HG03045 (cell line): ENCODE data around the gene CLDN22.
"Not testable (repeated sequence)": the region's sequence is repeated elsewhere in the genome, so short reads cannot be mapped to it uniquely, and the experiment has no call there.

ENCODE experiments used
- ATAC-seq: cut with Tn5 transposase; IDR thresholded peaks from one replicate; pipeline ENCODE4 v1.9.1; 2021; ENCODE audit warnings: mild to moderate bottlenecking, moderate library complexity; ENCODE audit not compliant: unreplicated experiment

The CLDN22 gene

GRCh38 chr4:183347566-183347965, 27.5 kb upstream of the CLDN22 start:
- ATAC-seq, result no peak

DNA sequence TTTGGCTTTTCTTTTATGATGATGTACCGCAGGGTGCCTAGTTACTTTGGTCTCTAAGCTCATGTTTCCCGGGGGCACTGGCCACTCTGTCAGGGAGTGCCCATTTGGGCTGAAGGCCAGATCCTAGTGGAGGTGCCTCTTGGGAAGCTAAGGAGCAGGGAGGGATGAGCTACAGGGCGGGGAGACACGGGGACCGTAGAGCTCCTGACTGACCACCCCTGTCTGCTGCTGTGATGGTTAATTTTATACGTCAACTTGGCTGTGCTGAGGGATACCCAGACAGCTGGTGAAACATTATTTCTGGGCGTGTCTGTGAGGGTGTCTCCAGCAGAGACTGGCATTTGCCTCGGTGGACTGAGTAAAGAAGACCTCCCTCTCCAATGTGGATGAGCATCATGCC, 27.1 kb upstream of the CLDN22 start:
- no peak for ATAC-seq

- no peak for ATAC-seq
Observed at GRCh38 chr4:183345261-183345660, 25.2 kb upstream of the CLDN22 start.

DNA sequence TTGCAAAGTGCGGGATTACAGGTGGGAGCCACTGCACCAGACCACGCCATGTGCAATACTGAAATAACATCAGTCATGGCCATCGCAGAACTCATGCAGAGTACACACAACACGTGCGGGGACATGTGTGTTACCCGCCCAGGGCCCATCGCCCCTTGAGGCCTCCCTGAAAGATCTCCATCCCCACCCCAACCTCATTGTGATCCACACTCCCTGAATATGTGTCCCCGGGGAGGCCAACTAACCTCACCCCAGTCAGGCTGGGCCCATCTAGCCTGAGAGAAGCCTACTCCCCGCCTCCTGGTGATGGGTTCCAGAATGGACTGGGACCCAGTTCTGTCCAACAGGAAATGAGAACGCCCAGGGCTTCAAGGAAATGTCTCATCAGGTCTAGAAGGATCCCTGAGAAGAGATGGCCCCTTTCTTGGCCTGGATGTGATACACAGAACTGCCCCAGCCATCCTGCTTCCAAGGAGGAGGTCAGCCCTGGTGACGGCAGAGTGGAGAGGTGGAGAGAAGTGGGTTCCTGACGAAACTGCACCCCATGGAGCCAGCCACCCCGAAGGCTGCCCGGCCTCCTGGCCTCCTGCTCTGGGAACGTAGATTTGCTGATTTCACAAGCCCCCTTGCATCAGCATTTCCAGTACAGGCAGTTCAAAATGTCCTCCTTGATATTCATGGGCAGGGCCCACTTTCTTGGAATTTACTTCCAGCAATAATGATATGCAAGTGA, 24.6 kb upstream of the CLDN22 start:
- no peak for ATAC-seq

GRCh38 chr4:183343730-183344129, 23.7 kb upstream of the CLDN22 start:
- ATAC-seq, result no peak

DNA sequence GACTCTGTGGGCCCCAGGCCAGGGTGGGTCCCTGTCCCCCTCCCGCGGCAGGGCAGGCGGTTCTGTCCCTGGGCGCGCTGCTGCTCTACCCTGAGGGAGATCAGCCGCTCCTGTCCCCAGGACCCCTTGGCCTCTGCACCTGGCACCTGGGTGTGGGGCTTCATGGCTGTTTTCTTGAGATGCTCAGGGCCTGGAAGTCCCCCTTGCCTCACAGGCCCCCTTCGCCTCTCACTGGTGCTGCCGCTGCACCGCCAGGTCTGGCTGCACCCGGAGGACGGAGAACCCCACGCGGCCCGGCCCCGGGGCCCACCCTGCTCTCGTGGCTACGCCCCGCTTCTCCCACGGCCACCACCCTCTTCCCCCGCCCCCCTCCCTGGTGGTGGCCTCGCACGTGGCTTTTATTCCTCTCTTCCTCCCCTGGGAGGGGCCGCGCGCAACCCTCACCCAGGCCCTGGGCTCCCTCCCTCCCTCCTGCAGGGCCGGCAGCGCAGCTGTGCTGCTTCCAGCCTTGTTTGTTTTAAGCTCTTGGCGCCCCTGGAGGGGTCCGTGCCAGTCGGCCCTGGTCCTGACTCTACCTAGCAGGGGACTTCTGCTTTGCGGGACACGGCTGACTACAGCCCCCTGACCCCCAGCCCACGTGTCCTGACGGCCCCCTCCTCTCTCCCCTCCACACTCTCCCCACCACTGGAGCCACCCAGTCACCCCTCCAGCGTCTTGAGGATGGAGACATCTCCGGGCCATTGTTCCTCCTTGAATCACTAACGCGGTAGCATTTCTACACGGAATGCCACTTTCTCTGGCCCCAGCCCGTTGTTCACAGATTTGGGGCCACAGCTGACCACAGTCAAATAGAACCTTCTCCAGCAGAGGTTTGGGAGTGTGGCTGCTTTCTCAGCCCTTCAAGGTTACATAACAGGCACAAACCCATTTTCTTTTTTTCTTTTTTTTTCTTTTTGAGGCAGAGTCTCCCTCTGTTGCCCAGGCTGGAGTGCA, 22.8 kb upstream of the CLDN22 start:
- no peak for ATAC-seq

- no peak for ATAC-seq
Observed at GRCh38 chr4:183337833-183338232, 17.8 kb upstream of the CLDN22 start.

GRCh38 chr4:183337349-183337748, 17.3 kb upstream of the CLDN22 start:
- ATAC-seq, result no peak

DNA sequence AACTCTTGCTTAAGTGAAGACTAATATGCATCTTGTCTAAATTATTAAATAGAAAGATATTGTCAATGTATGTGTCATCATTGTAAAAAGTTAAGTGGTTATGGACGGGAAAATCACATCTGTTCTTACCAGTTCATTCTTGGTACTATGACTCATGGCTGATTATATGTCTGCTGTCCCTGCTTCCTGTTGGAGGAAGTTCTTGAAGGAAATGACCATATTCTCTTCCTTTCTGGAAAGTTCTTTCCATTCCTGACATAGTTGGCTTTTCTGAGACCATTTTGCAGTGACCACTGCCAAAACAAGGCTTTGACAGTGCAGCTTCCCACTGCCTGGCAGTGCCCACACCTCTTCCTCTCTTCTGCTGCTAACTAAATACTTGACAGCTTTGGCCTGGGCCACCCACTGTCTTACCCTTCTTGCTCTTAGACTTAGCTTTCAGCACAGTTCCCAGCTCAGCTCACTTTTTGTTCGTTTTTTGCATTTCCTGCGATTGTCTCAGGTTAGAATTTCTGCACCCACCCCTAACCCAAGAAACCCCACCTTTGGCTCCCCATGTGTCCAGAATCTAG, 15.4 kb upstream of the CLDN22 start:
- no peak for ATAC-seq

GRCh38 chr4:183333983-183334382, 13.9 kb upstream of the CLDN22 start:
- ATAC-seq, result no peak

- ATAC-seq, result no peak
Observed at GRCh38 chr4:183333202-183333601, 13.1 kb upstream of the CLDN22 start.

DNA sequence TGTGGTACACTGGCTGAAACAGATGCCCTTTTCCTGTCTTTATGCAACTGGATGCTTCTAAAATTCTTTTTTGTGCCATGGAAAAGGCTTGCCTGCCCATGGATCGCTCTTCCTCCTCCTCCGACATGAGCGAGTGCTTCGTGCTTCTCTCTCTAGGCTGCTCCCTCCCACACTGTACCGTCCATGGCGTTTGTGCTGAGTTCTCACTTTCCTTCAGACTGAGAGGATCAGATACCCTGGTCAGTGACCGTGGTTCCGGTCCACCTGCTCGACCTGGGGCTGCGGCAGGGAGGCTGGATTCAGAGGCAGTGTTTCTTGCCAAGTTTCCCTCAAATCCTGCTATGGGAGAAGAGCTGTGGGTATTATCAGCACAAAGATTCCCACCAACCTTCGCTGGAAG, 12.4 kb upstream of the CLDN22 start:
- no peak for ATAC-seq

GRCh38 chr4:183330841-183331240, 10.8 kb upstream of the CLDN22 start:
- ATAC-seq, result no peak

GRCh38 chr4:183329954-183330742, 10.1 kb upstream of the CLDN22 start:
- no peak for ATAC-seq

DNA sequence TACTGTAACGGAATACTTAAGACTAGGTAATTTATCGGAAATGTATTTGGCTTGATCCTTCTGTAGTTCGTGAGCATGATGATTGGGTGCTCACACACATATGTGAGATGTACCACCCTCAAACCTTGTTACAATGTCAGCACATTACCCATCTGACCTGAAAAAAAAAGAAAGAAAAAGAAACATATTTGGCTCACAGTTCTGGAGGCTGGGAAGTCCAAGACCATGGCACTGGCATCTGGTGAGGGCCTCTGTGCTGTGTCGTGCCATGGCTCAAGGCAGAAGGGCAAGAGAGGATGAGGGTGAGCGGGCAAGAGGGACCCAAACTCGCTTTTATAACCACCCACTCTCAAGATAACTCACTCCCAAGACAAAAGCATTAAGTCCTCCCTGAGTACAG, 9.2 kb upstream of the CLDN22 start:
- ATAC-seq, result no peak

GRCh38 chr4:183328832-183329231, 8.8 kb upstream of the CLDN22 start:
- no peak for ATAC-seq

- no peak for ATAC-seq
Observed at GRCh38 chr4:183327827-183328226, 7.8 kb upstream of the CLDN22 start.

- ATAC-seq, result no peak
Observed at GRCh38 chr4:183326853-183327252, 6.8 kb upstream of the CLDN22 start.

DNA sequence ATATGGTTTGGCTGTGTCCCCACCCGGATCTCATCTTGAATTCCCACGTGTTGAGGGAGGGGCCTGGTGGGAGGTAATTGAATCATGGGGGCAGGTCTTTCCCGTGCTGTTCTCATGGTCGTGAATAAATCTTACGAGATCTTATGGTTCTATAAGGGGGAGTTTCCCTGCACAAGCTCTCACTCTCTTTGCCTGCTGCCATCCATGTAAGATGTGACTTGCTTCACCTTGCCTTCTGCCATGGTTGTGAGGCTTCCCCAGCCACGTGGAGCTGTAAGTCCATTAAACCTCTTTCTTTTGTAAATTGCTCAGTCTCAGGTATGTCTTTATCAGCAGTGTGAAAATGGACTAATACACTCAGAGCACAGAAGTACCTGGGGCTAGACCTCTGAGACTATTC, 6.3 kb upstream of the CLDN22 start:
- ATAC-seq, result not testable (repeated sequence)

GRCh38 chr4:183324619-183325018, 4.5 kb upstream of the CLDN22 start:
- ATAC-seq, result no peak

- not testable (repeated sequence) for ATAC-seq
Observed at GRCh38 chr4:183324056-183324455, 4.0 kb upstream of the CLDN22 start.
